Right lobe of liver (tissue), 6 donors: ENCODE measurements around the gene BEND2. TPM values are rescaled to one million over a fixed set of nuclear protein-coding genes. Genes with fewer than 3 reads are reported as not detected.

Experiments
- ATAC-seq, 4 donors: fragments of 200-7000 bp; cut with Tn5 transposase; one replicate each; pipeline ENCODE4 v1.9.1; 2020; ENCODE audit warnings: mild to moderate bottlenecking in 4 of 4, moderate library complexity in 4 of 4
- DNase-seq, 3 donors: peaks; one replicate each; pipeline ENCODE4 v3.0.0-alpha.2; 2020
- H3K27ac ChIP-seq, 3 donors: fragments of 200-600 bp; one replicate each; pipeline ENCODE4 v1.8.0; 2022
- H3K27me3 ChIP-seq, 2 donors: fragments of 200-600 bp; one replicate each; pipeline ENCODE4 v1.8.0; 2022
- H3K36me3 ChIP-seq, 4 donors: fragments of 200-600 bp; sonication (generic) in 1 of 4; one replicate each; pipeline versions ENCODE4 v1.5.1 to v1.8.0; 2017 to 2022; ENCODE audit warnings: control low read depth in 1 of 4
- H3K4me1 ChIP-seq, 4 donors: fragments of 200-600 bp; sonication (generic) in 1 of 4; one replicate each; pipeline versions ENCODE4 v1.5.1 to v1.8.0; 2017 to 2022; ENCODE audit warnings: control low read depth in 1 of 4
- H3K4me3 ChIP-seq, 3 donors: fragments of 200-600 bp; one replicate each; pipeline ENCODE4 v1.8.0; 2022
- H3K9me3 ChIP-seq, 4 donors: fragments of 200-600 bp; sonication (generic) in 1 of 4; one replicate each; pipeline versions ENCODE4 v1.5.1 to v1.8.0; 2017 to 2022; ENCODE audit warnings: control low read depth in 1 of 4
- CTCF ChIP-seq, 4 donors: fragments of 200-600 bp in 3 of 4; fragments of 450-650 bp in 1 of 4; IDR thresholded peaks; one replicate each; pipeline versions ENCODE4 v1.5.1 to v1.8.0; 2016 to 2022; ENCODE audit warnings: antibody characterized with exemption in 4 of 4, mild to moderate bottlenecking in 2 of 4
- POLR2A ChIP-seq: fragments of 450-650 bp; IDR thresholded peaks from one replicate; pipeline ENCODE4 v1.6.1; 2017; ENCODE audit warnings: antibody characterized with exemption, mild to moderate bottlenecking
- WGBS: methylation state at CpG from one replicate; pipeline ENCODE4 v1.1.6; 2018; ENCODE audit warnings: low coverage, low lambda C conversion rate; ENCODE audit not compliant: insufficient coverage; ENCODE audit errors: missing lambda C conversion rate; 5-methylcytosine and 5-hydroxymethylcytosine counted together
- intact Hi-C, 2 donors: fragments of 100-400 bp; cut with DNase I; formaldehyde crosslinking; loops; one replicate each; pipeline versions ENCODE4 v1.11.2 to v1.14.1; 2022
- total RNA-seq, 6 experiments: library from RNA; depleted of rRNA in 2 of 6; stranded (reverse); fragments of >200 nt in 2 of 6; fragmentation: NEBNext Ultra II Directional in 3 of 6; extraction: Animal tissue kit (Norgen Biotek cat#: 25700) in 3 of 6; gene quantifications; one replicate each; pipeline versions ENCODE4 v1.1.0 to v1.2.4, GENCODE V29; 2016 to 2023
- donor health status: DM: no; HTN: yes; CAD: no.
- donor health status: DM: no; HTN: no; CAD: no.
- donor health status: DM: no; HTN: no; CAD: no.
- donor health status: DM: no; HTN: yes; CAD: no.
- donor health status: DM: no; HTN: yes; CAD: no.

The BEND2 gene
- total RNA-seq, 6 experiments from 2014 or later: 0.05 TPM; not detected in 5

DNA sequence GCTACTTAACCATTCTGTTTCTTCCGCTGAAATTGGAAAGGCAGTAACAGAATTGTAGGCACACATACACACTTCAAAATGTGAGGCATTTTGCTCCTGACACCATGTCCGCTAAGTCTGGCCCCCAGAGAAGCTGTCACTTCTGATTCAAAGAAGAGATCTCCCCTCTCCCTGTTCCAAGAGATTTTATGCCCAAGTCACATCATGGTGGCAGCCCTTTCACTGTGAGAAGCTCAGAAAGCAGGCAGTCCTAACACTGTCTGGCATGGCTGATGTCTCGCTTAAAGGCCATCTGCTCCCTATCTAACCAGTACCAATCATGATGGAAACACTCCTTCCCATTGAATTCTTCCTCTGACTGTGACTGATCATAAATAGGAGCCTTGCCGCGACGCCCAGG, 83.9 kb downstream of the BEND2 start:
- DNase-seq (no peak), ATAC-seq (no peak)
- no peaks in the 10 kb centered on the region for H3K36me3 ChIP-seq
- TF ChIP-seq CTCF (IDR thresholded peaks at IDR 0.05) (no peak), POLR2A (no peak)
- H3K27ac ChIP-seq: no peak overlapping the region
- no peaks in the 10 kb centered on the region for H3K27me3 ChIP-seq
- WGBS: 67% methylated on average over 2 of the region's 6 CpGs
- H3K4me3 ChIP-seq: no peak overlapping the region
- intact Hi-C loops: no loop called here
- no peaks in the 10 kb centered on the region for H3K9me3 ChIP-seq
- H3K4me1 ChIP-seq: no peaks in the 10 kb centered on the region

DNA sequence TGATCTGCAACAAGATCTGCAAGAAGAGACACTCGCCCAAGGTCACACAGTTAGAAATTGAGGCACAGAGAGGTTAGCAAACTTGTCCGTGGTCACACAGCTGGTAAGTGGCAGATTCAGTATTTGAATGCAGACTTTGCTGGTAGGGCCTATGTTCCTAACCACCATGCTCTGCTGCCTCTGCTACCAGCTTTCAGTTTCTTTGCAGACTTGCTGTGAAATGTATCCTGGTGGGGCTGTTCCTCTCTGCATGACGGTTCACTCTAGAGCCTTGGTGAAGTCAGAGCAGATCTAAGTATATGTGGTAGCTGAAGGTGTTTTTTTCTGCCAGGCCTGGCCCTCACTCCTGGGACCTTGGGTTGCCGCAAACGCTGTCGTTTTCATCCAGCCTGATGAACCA, 87.1 kb downstream of the BEND2 start:
- Histone ChIP-seq H3K27ac (no peak overlapping the region), H3K4me3 (no peak overlapping the region), H3K27me3 (no peaks in the 10 kb centered on the region), H3K4me1 (no peaks in the 10 kb centered on the region), H3K9me3 (no peaks in the 10 kb centered on the region), H3K36me3 (no peaks in the 10 kb centered on the region)
- TF ChIP-seq CTCF (IDR thresholded peaks at IDR 0.05) (no peak), POLR2A (no peak)
- DNase-seq: no peak
- 50% methylated on average over 1 of the region's 6 CpGs for WGBS
- intact Hi-C loops: no loop called here
- no peak for ATAC-seq

- no peaks in the 10 kb centered on the region for H3K27me3 ChIP-seq
- no peaks in the 10 kb centered on the region for H3K9me3 ChIP-seq
- H3K4me3 ChIP-seq: no peak overlapping the region
- WGBS: 51% methylated on average over 3 of the region's 8 CpGs
- no peaks in the 10 kb centered on the region for H3K4me1 ChIP-seq
- DNase-seq: no peak
- no peak overlapping the region for H3K27ac ChIP-seq
- intact Hi-C loops: no loop called here
- no peak for ATAC-seq
- no peaks in the 10 kb centered on the region for H3K36me3 ChIP-seq
- no peak for TF ChIP-seq CTCF (IDR thresholded peaks at IDR 0.05)
- TF ChIP-seq POLR2A: no peak
Observed at GRCh38 chrX:18129690-18130089, 91.0 kb downstream of the BEND2 start.

DNA sequence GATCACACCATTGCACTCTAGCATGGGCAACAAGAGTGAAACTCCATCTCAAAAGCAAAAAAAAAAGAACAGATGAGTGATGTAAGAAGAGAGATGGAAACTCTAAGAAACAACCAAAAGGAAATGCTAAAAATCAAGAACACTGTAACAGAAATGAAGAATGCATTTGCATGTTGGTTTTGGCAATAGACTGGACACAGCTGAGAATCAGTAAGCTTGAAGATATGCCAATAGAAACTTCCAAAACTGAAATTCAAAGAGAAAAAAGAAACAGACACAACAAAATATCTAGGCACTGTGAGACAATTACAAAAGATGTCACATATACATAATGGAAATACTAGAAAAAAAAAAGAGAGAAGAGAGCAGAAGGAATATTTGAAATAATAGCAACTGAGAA, 93.7 kb downstream of the BEND2 start:
- intact Hi-C loops: no loop called here

More for the DNA sequence above, 93.7 kb downstream of the BEND2 start:
- H3K27me3 ChIP-seq: no peaks in the 10 kb centered on the region
- no peak for TF ChIP-seq CTCF (IDR thresholded peaks at IDR 0.05)
- no peak for TF ChIP-seq POLR2A
- H3K27ac ChIP-seq: no peak overlapping the region
- ATAC-seq (no peak), DNase-seq (no peak)
- no peaks in the 10 kb centered on the region for H3K9me3 ChIP-seq
- no peaks in the 10 kb centered on the region for H3K4me1 ChIP-seq
- no peaks in the 10 kb centered on the region for H3K36me3 ChIP-seq
- no peak overlapping the region for H3K4me3 ChIP-seq
